Measurements from ENCODE around the gene CERK. TPM values are rescaled to one million over a fixed set of nuclear protein-coding genes. Genes with fewer than 3 reads are reported as not detected.

Gene CERK
- total and polyA plus RNA-seq, 2 of the 8 experiments (the other 6 are each of a cell fraction or from before 2014, with no cell fraction given), result 26.6 to 59.0 TPM

- Histone ChIP-seq H3K23ac (ENCODE audit: insufficient read length) (no peak overlapping the region), H2BK5ac (ENCODE audit: low read depth, low read length) (no peak overlapping the region), H4K8ac (ENCODE audit: extremely low read depth, insufficient read depth, low read length) (no peak overlapping the region), H3K18ac (ENCODE audit: extremely low read depth, low read length) (no peak overlapping the region), H2BK20ac (ENCODE audit: low read length) (no peak overlapping the region), H3K27ac (ENCODE audit: low read depth, low read length) (no peak overlapping the region), H3K9me3 (ENCODE audit: insufficient read depth in 2 of 2, low read depth in 1 of 2, low read length in 1 of 2) (no peaks in the 10 kb centered on the region), H3K79me2 (ENCODE audit: control insufficient read depth in 1 of 2, insufficient read depth in 2 of 2, low read length in 2 of 2) (no peaks in the 10 kb centered on the region), H3K4me3 (ENCODE audit: extremely low read depth in 1 of 4, insufficient read depth in 2 of 4, low read depth in 3 of 4, low read length in 4 of 4) (no peak overlapping the region), H2BK12ac (ENCODE audit: low read depth, low read length) (no peak overlapping the region), H4K5ac (ENCODE audit: insufficient read length, low read depth, low read length) (no peak overlapping the region), H2BK120ac (replicated peaks; ENCODE audit: low read depth, low read length) (no peak overlapping the region), H3K4me1 (replicated peaks in 1 of 4; ENCODE audit: control insufficient read depth in 3 of 4, insufficient read depth in 4 of 4, low read length in 3 of 4) (peaks cover 0 to 7% (median 2%) of the 10 kb centered on the region in 4 experiments; a peak in 3 of 7 replicates), H3K79me1 (ENCODE audit: low read depth, low read length) (no peaks in the 10 kb centered on the region; the same call in 1 of the 2 replicates), H3K27me3 (replicated peaks in 1 of 4; ENCODE audit: control insufficient read depth in 3 of 4, extremely low read depth in 1 of 4, insufficient read depth in 3 of 4, low read length in 3 of 4) (no peaks in the 10 kb centered on the region), H3K4me2 (ENCODE audit: insufficient read depth in 1 of 2, low read depth in 2 of 2, low read length in 2 of 2) (no peak overlapping the region), H2AFZ (ENCODE audit: low read length) (no peak overlapping the region), H4K20me1 (replicated peaks in 1 of 2; ENCODE audit: control insufficient read depth in 1 of 2, insufficient read depth in 2 of 2, low read length in 2 of 2) (peaks cover 0 to 3% of the 10 kb centered on the region in 2 experiments), H2AK5ac (ENCODE audit: low read depth, low read length) (no peak overlapping the region), H3K14ac (ENCODE audit: insufficient read length) (no peak overlapping the region), H3K4ac (replicated peaks; ENCODE audit: insufficient read length, low read depth, low read length) (no peak overlapping the region), H3K36me3 (ENCODE audit: control insufficient read depth in 2 of 4, insufficient read depth in 4 of 4, low read length in 3 of 4) (no peaks in the 10 kb centered on the region), H3K9ac (replicated peaks in 1 of 4; ENCODE audit: extremely low read depth in 1 of 4, low read depth in 3 of 4, low read length in 3 of 4) (no peak overlapping the region), H3K56ac (replicated peaks; ENCODE audit: insufficient read length, low read depth, low read length) (no peak overlapping the region), H3K23me2 (ENCODE audit: low read depth, low read length) (peaks cover 3% of the 10 kb centered on the region; the same call in 1 of the 2 replicates), H4K91ac (replicated peaks; ENCODE audit: insufficient read length, low read length) (no peak overlapping the region), H2BK15ac (ENCODE audit: low read length) (no peak overlapping the region)
- ChIA-PET POLR2A (ENCODE audit: partially characterized antibody) (interaction anchor here (1.1 to 2.4 kb wide), 3 partner anchors 11 to 15 kb away, joined by 3 to 7 read pairs (median 3); no protein-coding TSS in a partner anchor), CTCF (ENCODE audit: partially characterized antibody) (interaction anchor here (1.1 kb wide), 1 partner anchor 10 kb away, joined by 4 read pairs; no protein-coding TSS in a partner anchor)
- DNase-seq (ENCODE audit: low read depth in 1 of 2, low spot score in 2 of 2) (no peak), FAIRE-seq (no peak)
- TF ChIP-seq RFX5 (IDR thresholded peaks at IDR 0.05; ENCODE audit: borderline replicate concordance, low read depth, low read length), result no peak
- 84% methylated on average over 21 of the region's 21 CpGs; no CpG with 5 or more reads in 1 of the 2 experiments for WGBS, 2 experiments (ENCODE audit: extremely low coverage in 1 of 2, insufficient coverage in 1 of 2, insufficient read length in 1 of 2, insufficient replicate concordance in 2 of 2, low coverage in 1 of 2, low lambda C conversion rate in 2 of 2, missing lambda C conversion rate in 1 of 2)
These were observed 100.1 kb downstream of the CERK start for GRCh38 chr22:46637711-46638600.

Measured in H1 (cell line).